GM18508 (cell line): ENCODE data around the gene FSTL4.
"Not testable (repeated sequence)": the region's sequence is repeated elsewhere in the genome, so short reads cannot be mapped to it uniquely, and the experiment has no call there.

Experiments
- ATAC-seq: cut with Tn5 transposase; IDR thresholded peaks from one replicate; pipeline ENCODE4 v1.9.1; 2021; ENCODE audit warnings: moderate number of reproducible peaks; ENCODE audit not compliant: insufficient read depth, unreplicated experiment

The FSTL4 gene

GRCh38 chr5:133222040-133222439 lies 390.3 kb downstream of the FSTL4 start:
- no peak for ATAC-seq

DNA sequence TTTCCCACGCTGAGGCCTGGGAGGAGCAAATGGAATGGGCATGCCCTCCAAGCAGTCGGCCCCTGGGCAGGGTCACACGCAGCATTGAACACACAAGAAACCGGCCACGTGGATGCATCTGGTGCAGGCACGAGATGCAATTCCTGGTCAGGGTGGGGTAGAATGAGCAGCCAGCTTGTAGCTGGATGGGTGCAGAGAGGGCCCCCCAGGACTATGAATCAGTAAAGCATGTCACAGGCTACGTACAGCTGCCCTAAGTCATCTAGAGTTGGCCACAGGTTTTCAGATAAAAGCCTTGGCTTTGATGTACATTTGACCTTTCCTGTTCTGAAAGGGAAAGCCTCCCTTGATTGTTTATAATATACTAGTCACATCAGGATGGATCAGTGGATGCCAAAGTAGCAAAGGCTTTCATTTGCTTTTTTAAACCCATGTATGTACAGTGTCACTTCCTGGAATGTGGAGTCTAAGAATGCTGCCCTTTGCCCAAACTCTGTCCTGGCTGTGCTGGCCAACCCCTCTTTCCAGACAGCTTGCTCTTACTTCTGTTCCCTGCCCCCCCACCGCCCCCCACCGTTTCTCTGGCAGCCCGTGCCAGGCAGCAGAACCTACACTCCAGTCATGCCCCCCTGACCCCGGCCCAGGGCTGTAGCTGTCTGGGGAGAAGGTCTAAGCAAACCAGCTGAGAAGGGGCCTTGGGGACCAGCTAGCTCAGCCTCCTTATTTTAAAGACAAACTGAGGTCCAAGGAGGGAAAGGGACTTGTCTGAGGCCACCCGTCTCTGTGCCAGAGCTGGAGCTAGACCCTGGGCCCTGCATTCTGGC lies 391.3 kb downstream of the FSTL4 start:
- no peak for ATAC-seq

DNA sequence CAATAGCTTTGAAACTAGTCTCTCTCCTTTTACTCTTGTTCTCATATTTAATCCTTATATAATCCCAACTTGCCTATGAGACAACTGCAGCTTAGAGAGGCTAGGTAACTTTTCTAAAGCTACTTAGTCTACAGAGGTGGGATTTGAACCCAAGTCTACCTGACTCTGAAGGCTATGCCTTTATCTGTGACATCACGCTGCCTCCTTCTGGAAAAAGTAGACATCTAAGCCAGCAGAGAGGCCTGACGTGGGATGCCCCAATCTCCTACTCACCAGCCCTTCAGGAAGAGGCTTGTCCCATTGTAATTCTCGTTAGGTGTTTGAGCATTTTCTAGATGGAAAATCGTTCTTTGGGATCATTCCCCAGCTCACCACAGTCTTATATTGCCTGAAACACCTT lies 393.0 kb downstream of the FSTL4 start:
- no peak for ATAC-seq

- not testable (repeated sequence) for ATAC-seq
Observed at GRCh38 chr5:133216138-133216537, 396.2 kb downstream of the FSTL4 start.

DNA sequence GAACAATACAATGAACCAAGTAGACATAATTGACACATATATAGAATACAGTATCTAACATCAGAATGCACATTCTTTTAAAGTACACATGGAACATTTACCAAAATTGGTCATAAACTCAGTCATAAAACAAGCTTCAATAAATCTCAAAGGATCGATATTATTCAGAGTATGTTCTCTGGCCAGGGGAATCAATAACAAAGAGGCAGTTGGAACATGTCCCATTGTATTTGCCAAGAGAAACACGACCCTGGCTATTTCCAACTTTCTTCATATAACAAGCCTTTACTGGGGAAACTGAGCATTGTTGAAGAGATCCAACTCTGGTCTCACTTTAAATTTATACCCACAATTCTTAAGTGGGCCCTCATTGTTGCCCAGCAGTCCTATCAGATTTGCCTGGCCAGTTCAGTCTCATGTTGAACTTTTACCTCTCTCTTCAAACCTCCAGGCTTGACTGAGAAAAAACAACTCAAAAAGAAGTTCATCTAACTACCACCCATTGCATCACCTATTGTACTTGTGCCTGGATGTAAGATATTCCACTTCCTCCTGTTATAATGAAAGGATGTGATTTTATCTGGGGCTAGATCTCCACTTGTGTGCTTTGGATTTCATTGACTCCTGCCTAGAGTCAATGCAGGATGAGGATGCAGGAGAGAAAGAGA lies 398.1 kb downstream of the FSTL4 start:
- ATAC-seq: no peak

DNA sequence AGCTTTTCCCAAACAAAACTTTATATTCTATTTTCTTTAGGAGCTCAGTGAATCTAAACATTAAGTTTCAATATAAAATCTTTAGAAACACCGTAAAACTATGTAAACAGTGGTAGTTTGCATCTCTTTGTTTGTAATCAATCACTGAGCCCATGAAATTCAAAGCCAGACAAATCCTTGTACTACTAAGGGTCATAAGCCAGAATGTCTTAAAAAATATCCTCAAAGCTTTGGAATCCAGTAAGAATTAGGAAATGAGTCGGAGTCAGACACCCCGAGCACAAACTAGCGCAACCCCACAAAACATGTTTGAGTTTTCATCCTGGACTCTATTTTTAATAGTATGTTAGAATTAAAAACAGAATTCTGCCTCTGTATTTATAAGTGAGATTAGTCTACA lies 406.7 kb downstream of the FSTL4 start:
- no peak for ATAC-seq

DNA sequence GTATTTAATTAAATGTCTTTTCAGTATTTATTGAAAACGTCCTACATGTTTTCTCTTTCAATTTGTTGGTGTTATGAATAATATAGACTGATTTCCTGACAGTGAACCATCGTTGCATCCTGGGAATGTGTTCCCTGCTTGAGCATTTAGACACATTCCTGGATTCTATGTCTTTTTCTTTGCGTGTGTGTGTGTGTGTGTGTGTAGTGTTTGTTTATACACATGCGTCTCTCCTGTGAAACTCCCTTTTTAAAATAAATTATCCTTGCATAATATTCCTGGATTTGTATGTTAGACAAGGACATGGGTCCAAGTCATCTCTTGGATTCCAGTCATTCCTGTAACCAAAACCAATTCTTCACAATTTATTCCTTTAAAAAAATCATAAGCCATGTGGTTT lies 407.1 kb downstream of the FSTL4 start:
- ATAC-seq: no peak

DNA sequence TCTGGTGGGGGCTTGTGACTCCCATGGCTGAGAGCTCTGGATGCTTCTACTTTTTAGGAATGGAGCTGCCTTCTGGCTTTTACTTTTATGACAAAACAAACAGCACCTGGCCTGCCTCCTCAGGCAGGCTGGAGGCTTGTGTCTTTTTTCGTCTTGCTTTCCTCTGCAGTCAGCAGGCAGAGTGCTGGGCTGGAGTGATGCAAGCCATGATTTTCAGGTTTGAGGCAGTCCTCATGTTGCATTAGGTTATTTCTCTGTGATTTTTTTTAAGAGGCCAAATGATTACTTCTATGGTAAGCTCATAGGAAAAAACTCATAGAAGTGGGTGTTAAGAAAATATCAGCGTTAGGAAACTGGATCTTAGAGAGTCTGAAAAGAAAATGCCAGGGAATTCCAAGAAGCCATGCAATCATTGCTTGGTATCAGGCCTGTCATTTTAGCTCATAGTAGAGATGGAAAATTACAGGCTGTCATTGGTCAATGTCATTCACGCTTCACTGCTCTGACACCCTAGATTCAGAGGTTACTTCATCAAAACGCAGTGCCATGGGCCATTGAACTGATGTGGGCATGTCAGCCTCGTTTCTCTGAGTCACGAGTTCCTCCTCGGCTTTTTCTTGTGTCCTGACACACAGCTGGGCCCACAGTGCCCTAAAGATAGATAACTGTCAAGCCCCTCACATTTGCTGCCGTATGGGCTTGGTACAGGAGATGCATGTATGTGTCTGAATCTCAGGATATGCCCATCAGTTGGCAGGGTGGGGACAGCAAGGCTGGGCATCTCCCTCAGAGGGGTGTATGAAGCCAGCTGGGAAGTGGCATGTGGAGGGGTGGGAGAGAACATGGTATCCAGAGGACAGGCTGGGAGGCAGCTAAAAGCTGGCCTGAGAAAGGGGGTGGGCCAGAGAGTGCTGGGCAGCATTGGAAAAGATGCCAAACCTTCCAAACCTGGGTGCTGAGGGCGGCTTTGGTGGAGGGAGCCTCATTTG lies 408.7 kb downstream of the FSTL4 start:
- no peak for ATAC-seq

- ATAC-seq: no peak
Observed at GRCh38 chr5:133202066-133202665, 410.2 kb downstream of the FSTL4 start.

DNA sequence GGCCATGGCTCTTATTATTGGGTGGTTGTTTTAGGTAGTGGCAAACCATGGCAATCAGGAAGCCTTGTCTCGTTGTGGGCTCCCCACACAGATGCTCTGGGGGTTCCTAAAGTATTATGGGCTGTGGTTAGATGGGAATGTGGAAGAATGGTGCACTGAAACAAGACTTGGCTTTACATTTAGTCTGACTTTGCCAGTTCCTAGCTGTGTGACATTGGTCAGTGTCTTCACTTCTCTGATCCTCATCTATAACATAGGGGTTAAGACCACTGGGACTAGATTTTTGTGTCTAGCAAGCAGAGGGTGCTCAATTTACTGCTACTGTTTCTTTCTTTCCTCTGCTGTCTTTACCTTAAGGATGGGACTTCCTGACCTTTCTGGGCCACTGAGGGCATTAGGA lies 411.0 kb downstream of the FSTL4 start:
- no peak for ATAC-seq

- ATAC-seq: no peak
Observed at GRCh38 chr5:133200256-133200655, 412.1 kb downstream of the FSTL4 start.

- no peak for ATAC-seq
Observed at GRCh38 chr5:133199417-133200178, 412.7 kb downstream of the FSTL4 start.

- no peak for ATAC-seq
Observed at GRCh38 chr5:133198511-133198910, 413.8 kb downstream of the FSTL4 start.

- ATAC-seq: no peak
Observed at GRCh38 chr5:133196441-133197085, 415.8 kb downstream of the FSTL4 start.

GRCh38 chr5:133195250-133195649 lies 417.1 kb downstream of the FSTL4 start:
- no peak for ATAC-seq

DNA sequence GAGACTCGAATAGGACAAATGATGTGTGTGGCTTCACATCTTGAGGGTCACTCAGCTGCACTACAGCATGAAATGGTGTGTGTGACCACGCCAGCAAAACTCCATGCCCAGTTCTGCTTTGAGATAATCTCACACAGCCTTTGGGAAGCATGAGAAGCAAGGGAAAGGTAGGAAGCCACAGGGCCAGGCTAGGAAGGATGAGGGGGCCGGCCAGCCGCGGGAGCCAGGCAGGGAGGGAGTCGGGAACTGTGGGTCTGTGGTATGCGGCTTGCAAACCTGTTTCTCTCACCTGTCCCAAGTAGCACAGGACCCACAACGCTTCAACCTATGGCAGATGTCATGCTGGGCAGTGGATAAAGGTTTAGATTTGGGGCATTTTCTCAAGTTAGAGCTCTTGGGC lies 418.5 kb downstream of the FSTL4 start:
- no peak for ATAC-seq

- ATAC-seq: no peak
Observed at GRCh38 chr5:133192716-133193115, 419.6 kb downstream of the FSTL4 start.

- no peak for ATAC-seq
Observed at GRCh38 chr5:133189881-133190280, 422.5 kb downstream of the FSTL4 start.

DNA sequence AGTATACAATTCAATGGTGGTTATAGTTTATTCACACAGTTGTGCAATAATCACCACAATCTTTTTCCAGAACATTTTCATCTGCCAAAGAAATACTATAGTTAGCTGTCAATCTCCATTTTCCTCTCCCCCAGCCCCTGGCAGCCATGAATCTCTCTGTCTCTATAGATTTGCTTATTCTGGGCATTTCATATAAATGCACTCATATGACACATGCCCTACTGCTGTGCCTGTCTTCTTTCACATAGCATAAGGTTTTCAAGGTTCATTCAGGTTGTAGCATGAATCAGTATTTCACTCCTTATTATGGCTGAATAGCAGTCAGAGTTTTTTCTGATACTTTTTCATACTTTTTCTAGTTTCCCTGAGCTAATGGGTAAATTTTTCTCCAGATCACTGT lies 432.9 kb downstream of the FSTL4 start:
- ATAC-seq: no peak
